CD4-positive, alpha-beta T cell treated with Interleukin-15 for 1 hour (primary cell): Measurements from ENCODE around the gene PIP5K1A.
A peak's percentile ranks its signal among the peaks of the same experiment; 100 is the strongest.

Experiments
- DNase-seq: peaks from one replicate; pipeline ENCODE4 v3.0.0-alpha.2; 2020

PIP5K1A gene

DNA sequence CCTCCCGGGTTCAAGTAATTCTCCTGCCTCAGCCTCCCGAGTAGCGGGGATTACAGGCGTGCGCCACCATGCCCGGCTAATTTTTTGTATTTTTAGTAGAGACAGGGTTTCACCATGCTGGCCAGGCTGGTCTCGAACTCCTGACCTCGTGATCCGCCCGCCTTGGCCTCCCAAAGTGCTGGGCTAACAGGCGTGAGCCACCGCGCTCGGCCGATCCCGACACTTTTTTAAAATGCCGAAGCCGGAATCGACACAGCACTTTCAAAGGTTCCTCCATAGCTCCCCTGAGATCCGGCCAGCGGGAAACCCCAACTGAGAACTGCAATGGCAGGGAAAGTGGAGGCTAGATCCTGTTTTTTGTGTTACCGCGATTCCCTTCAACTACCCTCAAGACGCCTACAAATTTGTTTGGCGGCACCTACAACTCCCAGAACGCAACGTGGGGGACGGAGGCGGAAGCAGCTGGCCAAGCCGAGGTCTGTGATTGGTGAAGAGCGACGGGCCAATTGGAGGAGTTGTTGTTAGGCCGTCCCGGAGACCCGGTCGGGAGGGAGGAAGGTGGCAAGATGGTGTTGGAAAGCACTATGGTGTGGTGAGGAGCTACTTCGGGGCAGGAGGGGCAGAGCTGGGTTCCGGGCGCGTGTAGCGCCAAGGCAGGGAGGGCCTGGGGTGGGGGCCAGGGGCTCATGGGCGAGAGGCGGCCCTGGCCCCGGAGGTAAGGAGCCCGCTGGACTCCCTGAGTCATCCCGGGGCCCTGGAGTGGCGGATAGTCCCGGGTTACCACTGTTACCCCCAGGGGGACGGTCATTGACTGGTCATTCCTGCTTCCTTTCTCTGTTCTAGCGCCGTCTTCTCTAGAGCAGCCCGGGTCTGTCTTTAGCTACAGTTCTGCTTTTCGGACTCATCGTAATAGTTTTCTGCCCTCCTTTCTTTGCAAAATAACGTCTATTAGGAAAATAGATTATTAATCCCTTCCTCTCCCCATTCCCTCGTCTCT lies 56.2 kb downstream of the PIP5K1A start, which contains the start of gene PSMD4:
TSS of gene PSMD4 (plus strand) at position 518 of the 997 bp plus-strand sequence. CDS start at position 567, 49 bp downstream.
- DNase-seq = peak; percentile 96

DNA sequence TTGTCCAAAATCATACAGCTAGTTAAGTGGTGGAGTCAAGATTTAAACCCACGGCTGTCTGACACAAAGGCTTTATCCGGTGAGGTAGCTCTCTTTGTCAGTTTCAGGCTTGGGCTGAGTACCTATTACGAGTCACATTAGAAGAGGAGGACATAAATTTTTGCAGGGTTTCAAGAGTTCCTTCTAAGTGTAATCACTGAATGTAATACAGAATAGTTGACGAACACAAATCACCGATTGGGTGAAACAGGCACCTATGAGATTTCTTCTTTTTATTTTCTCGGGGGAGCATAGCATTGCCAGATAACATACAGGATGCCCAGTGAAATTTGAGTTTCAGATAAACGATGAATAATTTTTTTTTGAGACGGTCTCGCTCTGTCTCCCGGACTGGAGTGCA lies 57.0 kb downstream of the PIP5K1A start:
- DNase-seq = no peak

DNA sequence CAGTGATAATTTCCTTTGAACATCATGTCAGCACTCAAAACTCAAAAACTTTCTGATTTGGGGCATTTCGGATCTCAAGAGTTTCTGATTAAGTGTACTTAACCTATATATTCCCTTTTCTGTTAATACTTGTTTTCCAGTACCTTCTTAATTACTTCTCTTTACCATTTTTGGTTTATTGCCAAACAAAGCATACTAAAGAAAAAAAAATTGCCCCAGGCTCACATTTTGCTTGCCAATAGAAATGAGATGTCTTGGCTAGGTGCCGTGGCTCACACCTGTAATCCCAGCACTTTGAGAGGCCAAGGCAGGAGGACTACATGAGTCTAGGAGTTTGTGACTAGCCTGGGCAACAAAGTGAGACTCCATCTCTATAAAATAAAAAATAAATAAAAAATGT lies 61.0 kb downstream of the PIP5K1A start:
- no peak for DNase-seq

DNA sequence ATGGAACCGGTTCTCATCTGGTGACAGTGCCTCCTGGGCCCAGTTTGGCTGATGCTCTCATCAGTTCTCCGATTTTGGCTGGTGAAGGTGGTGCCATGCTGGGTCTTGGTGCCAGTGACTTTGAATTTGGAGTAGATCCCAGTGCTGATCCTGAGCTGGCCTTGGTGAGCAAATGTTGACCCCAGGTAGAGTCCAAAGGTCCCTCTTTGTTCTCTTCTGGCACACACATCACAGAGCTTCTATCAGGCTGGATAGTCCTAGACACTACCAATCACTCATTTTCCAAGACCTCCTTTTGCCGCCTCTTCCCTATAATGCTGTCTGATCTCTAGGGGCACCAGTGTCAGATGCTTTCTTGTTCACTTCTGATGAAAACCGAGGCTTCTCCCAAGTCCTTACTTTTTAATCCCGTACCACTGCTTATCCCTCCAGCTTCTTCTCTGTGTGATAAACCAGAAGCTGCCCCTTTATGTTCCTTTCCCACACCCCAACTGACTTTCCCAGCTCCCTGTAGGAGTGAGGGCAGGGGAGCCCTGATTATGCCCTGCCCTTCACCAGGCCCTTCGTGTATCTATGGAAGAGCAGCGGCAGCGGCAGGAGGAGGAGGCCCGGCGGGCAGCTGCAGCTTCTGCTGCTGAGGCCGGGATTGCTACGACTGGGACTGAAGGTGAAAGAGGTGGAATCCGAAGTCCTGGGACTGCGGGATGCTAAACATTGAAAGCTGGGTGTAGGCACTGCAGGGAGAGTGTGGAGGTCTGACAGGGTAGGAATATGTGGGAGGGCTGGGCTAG lies 67.3 kb downstream of the PIP5K1A start:
- no peak for DNase-seq

DNA sequence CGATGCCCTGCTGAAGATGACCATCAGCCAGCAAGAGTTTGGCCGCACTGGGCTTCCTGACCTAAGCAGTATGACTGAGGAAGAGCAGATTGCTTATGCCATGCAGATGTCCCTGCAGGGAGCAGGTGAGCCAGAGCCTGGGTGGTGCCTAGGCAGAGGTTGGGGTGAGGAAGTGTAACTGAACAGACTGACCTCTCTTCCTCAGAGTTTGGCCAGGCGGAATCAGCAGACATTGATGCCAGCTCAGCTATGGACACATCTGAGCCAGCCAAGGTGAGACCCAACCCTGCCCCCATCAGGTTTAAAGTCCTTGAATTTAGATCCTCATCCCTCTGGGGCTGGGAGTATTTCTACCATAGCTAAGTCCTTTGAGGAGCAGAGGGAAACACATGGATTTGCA lies 68.0 kb downstream of the PIP5K1A start:
- no peak for DNase-seq

DNA sequence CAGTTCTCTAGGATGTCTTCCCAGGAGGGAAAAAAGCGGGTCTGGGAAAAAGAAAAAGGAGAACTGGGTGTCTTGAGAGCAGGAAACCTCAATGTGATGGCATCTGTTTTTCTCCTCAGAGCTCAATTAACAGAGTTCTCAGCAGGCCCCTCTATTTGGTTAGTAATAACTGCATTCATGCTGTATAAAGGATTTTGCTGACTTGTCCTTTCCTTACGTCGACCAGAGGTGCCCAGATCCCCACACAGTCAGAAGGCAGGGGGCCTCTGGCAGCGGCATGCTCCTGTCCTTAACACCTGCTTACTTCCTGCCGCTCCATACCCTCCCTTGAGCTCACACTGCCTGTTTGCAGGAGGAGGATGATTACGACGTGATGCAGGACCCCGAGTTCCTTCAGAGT lies 68.5 kb downstream of the PIP5K1A start:
- no peak for DNase-seq

DNA sequence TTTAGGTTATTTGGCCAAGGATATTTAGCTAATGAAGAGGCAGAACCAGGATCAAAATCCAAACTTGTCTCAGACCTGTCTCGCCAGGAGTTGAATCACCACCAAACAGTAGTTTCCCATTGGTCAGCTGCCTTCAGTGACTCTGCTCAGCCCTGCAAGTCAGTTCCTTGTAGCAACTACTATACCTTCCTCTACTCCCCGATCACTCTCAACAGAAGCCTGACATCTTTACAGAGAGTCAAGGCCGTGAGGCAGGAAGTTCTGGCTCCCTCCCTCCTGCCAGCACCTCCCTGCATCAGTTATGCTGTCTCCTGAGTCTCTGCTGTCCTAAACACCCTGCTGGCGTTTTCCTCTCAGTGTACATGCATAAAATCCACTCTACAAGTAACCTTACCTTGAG lies 69.4 kb downstream of the PIP5K1A start:
- no peak for DNase-seq

DNA sequence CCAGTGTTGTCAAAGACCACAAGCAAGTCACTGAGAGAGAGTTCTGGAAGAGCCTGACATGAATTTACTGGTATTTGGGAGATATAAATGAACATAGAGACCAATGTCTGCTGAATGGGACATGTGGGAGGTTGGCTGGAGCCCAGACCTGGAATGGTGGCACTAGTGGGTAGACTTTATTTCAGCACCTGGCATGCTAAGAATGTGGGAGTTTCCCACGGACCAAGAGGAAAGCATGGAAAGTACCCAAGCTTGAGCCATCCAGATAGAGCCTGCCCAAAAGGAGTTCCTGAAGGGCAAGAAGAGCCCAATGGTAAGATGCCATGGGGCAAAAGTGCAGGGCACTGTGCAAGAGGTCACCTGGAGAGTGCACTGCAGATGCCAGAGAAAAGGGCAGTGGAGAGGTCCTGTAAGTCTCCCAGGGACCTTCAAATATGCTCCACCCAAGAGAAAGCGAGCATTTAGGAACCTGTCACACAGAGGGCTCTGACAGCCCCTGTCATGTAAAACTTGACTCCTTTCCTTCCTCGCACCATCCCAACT lies 75.6 kb downstream of the PIP5K1A start:
- no peak for DNase-seq

DNA sequence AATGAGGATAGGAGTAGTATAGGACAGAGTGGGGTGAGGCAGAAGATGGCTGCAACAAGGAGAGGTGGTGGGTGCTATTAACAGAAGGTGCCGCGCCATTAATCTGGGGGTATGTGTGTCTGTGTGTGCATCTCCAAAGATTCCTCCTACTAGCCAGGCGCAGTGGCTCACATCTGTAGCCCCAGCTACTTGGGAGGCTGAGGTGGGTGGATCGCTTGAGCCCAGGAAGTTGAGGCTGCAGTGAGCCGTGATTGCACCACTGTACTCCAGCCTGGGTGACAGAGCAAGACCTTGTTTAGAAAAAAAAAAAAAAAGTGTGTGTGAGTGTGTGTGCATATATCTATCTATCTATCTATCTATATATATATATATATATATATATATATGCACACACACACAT lies 77.0 kb downstream of the PIP5K1A start:
- peak; percentile 42 for DNase-seq

DNA sequence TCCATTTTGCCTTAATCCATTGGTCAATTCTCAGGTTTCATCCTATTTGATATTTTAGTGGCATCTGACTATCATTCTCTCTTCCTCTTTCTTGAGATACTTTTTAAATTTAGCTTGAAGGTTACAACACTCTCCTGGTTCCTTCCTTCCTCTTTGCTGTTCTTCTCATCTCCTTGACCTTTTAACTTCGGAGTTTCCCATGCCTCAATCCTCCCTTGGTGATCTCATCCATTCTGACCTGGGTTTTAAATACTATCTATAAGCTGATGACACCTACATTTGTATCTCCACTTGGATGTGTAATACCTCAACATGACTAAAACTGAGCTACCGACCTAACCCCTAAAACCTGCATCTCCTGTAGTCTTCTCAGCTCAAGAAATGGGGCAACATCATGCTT lies 78.9 kb downstream of the PIP5K1A start:
- peak; percentile 50 for DNase-seq

DNA sequence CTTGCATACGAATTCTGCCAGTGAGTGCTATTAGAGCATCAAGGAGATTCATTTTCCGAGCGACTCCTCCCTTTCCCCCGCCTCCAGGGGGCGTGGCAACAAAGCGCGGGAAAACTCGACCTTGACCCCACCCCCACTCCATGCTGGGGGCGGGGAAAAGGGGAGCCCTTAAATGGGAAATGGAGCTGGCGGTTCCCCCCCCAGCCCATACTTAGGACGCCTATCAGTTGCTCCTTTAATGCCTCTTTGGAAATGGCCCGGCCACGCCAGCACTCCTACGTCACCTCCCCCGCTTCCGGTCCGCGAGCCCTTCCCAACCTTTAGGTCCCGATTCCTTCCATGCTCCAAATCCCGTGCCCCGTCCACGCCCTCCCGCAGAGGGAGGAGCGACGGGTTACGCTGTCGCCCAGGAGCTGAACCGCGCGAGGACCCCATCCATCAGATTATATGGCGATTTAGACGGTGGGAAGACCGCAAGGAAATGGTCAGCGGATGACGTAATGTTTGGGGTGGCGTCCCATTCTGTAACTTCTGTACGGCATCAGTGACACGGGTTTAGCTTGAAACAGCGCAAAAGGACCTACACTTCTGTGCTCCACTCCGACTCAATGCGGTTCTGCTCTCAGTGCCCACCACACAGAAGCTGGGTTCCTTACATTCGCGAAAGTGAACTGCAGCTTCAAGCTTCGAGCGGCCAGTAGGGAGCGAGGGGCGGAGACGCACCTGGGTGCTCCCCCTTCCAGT lies 83.0 kb downstream of the PIP5K1A start:
- DNase-seq = peak; percentile 94

DNA sequence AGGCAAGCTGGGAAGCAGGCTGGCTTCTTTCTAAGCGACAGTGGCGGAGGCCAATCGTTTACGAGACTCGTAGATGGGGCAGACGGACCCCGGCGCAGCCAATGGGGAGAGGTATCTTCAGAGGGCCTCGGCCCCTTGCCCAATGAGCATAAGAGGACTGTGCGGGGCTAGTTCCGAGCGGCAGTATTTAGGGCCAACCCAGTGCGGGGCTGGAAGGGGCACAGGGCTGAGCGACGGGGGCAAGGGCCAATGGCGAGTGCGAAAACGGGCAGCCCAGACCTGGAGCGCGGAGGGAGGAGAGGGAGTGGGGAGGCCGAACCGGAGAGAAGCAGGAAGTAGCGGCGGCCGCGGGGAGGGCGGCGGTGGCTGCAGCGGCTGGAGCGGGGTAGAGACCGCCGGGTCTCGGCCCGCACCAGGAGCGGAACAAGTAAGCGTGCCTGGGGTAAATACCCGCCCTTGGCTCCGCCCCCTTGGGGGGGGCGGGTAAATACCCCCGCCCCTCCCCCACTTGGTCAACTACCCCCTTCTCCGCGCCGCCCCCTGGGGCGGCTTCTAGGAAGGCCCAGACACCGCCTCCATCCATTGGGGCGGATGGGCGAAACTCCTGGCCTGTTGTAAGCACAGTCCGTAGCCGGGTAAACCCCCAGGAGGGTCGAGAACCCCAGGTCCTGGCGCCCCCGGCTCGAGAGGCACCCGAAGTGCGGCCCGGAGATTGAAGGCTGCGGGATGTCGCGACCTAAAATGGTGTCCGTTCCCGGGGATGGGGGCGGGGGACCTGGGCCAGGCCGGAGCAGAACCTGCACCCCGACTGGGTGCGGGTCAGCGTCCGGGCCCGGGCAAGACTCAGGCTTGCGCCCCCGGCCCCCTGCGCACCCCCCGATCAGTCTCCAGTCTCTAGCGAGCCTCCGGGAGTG lies 83.9 kb downstream of the PIP5K1A start, which contains the start of gene ZNF687:
TSS of gene ZNF687 (plus strand) at position 331 of the 914 bp plus-strand sequence. CDS start 3,993 bp downstream, outside the sequence.
- peak; percentile 100 for DNase-seq

DNA sequence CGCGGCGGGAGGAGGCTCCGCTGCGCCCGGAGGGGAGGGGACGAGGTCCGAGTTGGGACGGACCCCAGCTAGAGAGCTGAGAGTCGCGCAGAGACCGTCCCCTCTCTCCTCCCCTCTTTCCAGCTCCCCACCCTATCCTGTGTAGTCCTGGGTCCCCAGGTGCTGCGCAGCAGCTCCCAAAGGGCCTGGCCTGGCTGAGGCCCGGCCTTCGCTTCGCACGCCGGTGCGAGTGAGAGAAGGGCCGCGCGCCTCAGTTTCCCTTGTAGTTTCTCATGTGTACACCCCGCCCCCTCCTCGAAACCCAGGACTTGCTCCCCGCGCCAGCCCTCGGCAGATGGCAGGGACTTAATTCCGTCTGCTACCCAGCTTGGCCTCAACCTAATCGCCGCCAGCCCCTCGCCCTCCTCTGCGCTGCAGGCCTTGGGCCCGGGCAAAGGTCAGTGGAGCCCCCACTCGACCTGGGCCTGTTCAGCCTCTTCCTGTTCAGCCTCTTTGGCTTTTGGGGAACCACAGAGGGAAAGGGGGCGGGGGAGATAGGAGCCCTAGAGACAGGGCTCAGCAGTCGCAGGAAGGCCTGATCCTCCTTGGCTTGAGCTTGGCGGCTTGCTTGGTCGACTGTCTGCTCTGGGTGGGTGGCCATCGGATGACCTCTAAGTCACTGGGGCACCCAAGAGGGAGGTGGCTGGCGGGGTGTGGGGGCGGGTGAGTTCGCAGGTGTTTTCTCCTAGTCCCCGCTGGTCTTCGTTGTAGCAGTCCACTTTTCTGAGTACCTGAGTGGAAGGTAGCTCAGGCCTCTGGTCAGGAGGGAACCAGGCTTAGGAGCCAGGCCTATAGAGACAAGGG lies 84.8 kb downstream of the PIP5K1A start:
- DNase-seq = peak; percentile 43

DNA sequence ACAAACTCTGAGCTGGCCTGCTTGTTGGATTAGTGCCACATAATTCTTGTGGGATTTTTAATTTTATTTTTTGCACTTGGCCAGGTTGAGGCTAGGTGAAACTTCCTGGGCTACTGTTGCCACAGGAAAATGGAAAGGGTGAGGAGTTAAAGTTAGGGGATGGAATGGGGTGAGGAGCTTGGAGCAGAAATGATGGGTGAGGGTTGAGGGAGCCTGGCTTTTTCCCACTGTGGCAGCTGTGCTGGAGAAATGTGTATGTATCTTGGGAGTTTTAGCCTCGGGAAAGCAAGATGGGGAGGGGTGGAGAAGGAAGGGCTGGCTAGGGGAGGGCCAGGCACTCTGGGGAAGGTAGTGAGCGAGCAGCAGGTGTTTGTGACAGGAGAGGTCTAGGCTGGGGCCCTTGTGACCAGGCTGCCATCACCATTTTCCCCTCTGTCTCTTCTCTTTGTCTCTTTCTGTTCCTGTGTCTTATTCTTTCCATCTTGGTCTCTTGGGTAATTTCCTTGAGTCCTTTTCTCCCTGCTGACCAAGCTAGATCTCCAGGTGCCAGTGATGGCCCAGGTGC lies 85.7 kb downstream of the PIP5K1A start:
- no peak for DNase-seq

DNA sequence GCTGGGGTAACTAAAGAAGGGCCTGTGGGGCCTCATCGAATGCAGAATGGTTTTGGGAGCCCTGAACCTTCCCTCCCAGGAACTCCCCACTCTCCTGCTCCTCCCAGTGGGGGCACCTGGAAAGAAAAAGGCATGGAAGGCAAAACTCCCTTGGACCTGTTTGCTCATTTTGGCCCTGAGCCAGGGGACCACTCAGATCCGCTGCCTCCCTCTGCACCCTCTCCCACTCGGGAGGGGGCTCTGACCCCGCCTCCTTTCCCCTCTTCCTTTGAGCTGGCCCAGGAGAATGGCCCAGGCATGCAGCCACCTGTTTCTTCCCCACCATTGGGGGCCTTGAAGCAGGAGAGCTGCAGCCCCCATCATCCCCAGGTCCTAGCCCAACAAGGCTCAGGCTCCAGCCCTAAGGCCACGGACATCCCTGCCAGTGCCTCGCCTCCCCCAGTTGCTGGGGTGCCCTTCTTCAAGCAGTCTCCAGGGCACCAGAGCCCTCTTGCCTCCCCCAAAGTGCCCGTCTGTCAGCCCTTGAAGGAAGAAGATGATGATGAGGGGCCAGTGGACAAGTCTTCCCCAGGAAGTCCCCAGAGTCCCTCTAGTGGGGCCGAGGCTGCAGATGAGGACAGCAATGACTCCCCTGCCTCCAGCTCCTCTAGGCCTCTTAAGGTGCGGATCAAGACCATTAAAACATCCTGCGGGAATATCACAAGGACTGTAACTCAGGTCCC lies 88.4 kb downstream of the PIP5K1A start:
- no peak for DNase-seq

DNA sequence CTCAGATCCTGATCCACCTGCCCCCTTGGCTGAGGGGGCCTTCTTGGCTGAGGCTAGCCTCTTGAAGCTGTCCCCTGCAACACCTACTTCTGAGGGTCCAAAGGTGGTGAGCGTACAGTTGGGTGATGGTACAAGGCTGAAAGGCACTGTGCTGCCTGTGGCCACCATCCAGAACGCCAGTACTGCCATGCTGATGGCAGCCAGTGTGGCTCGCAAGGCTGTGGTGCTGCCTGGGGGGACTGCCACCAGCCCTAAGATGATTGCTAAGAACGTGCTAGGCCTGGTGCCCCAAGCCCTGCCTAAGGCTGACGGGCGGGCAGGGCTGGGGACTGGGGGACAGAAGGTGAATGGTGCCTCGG lies 89.0 kb downstream of the PIP5K1A start:
- no peak for DNase-seq

DNA sequence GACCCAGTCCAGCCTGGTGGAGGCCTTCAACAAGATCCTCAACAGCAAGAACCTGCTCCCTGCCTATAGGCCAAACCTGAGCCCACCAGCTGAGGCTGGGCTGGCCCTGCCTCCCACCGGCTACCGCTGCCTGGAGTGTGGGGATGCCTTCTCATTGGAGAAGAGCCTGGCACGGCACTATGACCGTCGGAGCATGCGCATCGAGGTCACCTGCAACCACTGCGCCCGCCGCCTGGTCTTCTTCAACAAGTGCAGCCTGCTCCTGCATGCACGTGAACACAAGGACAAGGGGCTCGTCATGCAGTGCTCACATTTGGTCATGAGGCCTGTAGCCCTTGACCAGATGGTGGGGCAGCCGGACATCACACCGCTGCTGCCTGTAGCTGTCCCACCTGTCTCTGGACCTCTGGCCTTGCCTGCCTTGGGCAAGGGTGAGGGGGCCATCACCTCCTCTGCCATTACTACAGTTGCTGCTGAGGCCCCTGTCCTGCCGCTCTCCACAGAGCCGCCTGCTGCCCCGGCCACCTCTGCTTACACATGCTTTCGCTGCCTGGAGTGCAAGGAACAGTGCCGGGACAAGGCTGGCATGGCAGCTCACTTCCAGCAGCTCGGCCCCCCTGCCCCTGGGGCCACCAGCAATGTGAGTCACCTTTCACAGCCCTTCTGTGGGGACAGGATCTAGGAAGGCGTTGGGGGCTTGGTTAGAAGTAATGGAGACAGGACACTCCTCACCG lies 89.6 kb downstream of the PIP5K1A start:
- no peak for DNase-seq

DNA sequence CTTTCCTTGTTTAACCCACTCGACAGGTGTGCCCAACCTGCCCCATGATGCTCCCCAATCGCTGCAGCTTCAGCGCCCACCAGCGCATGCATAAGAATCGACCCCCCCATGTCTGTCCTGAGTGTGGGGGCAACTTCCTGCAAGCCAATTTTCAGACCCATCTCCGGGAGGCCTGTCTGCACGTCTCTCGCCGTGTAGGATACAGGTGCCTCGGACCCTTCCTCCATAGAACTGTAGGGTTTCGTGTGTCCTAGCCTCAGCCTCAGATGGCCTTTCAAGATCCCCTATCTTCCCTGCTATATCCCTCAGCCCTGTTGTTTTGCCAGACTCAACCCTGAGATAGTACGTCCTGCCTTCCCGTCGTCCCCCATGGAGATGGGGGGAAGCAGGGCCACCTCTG lies 90.2 kb downstream of the PIP5K1A start:
- DNase-seq = no peak
